HG02798 (cell line): ENCODE data around the gene RIMOC1.
"Not testable (repeated sequence)": the region's sequence is repeated elsewhere in the genome, so short reads cannot be mapped to it uniquely, and the experiment has no call there.

Experiments
- ATAC-seq: cut with Tn5 transposase; IDR thresholded peaks from one replicate; pipeline ENCODE4 v1.9.1; 2021; ENCODE audit warnings: mild to moderate bottlenecking; ENCODE audit not compliant: unreplicated experiment, poor library complexity

RIMOC1 gene

GRCh38 chr5:41885286-41885685, 18.9 kb upstream of the RIMOC1 start:
- ATAC-seq = no peak

- no peak for ATAC-seq
These were observed 13.0 kb upstream of the RIMOC1 start for GRCh38 chr5:41891066-41891707.

GRCh38 chr5:41892031-41892430, 12.1 kb upstream of the RIMOC1 start:
- ATAC-seq = no peak

- ATAC-seq = peak; percentile 71
These were observed 10.9 kb upstream of the RIMOC1 start for GRCh38 chr5:41893074-41893851.

- ATAC-seq = no peak
These were observed 7.9 kb upstream of the RIMOC1 start for GRCh38 chr5:41896230-41896629.

GRCh38 chr5:41903382-41903891, 707 bp upstream of the RIMOC1 start:
- ATAC-seq = no peak

- ATAC-seq = no peak
These were observed 2.0 kb downstream of the RIMOC1 start for GRCh38 chr5:41906151-41906550.

GRCh38 chr5:41908374-41909079, 4.4 kb downstream of the RIMOC1 start:
- ATAC-seq = no peak

GRCh38 chr5:41918105-41918504, 14.0 kb downstream of the RIMOC1 start:
- peak; percentile 61 for ATAC-seq

GRCh38 chr5:41921166-41921565, 17.0 kb downstream of the RIMOC1 start:
- ATAC-seq = no peak

GRCh38 chr5:41921874-41922273, 17.7 kb downstream of the RIMOC1 start:
- no peak for ATAC-seq

GRCh38 chr5:41924526-41924871, 20.4 kb downstream of the RIMOC1 start:
- ATAC-seq = no peak

GRCh38 chr5:41924872-41925554, 20.9 kb downstream of the RIMOC1 start, which contains the start of gene FBXO4:
Gene FBXO4 (plus strand): TSS chr5:41925281. CDS start chr5:41925310, 29 bp downstream.
- peak; percentile 98 for ATAC-seq

GRCh38 chr5:41925555-41925951, 21.4 kb downstream of the RIMOC1 start:
- ATAC-seq = peak; percentile 33

- no peak for ATAC-seq
These were observed 23.5 kb downstream of the RIMOC1 start for GRCh38 chr5:41927604-41928003.

GRCh38 chr5:41929035-41929434, 24.9 kb downstream of the RIMOC1 start:
- ATAC-seq = no peak

- no peak for ATAC-seq
These were observed 28.6 kb downstream of the RIMOC1 start for GRCh38 chr5:41932770-41933169.

GRCh38 chr5:41935544-41935943, 31.4 kb downstream of the RIMOC1 start:
- ATAC-seq = no peak

GRCh38 chr5:41940641-41941040, 36.5 kb downstream of the RIMOC1 start:
- no peak for ATAC-seq

- not testable (repeated sequence) for ATAC-seq
These were observed 41.3 kb downstream of the RIMOC1 start for GRCh38 chr5:41945332-41945955.
